Measurements from ENCODE around the gene HOXB7.

The HOXB7 gene

DNA sequence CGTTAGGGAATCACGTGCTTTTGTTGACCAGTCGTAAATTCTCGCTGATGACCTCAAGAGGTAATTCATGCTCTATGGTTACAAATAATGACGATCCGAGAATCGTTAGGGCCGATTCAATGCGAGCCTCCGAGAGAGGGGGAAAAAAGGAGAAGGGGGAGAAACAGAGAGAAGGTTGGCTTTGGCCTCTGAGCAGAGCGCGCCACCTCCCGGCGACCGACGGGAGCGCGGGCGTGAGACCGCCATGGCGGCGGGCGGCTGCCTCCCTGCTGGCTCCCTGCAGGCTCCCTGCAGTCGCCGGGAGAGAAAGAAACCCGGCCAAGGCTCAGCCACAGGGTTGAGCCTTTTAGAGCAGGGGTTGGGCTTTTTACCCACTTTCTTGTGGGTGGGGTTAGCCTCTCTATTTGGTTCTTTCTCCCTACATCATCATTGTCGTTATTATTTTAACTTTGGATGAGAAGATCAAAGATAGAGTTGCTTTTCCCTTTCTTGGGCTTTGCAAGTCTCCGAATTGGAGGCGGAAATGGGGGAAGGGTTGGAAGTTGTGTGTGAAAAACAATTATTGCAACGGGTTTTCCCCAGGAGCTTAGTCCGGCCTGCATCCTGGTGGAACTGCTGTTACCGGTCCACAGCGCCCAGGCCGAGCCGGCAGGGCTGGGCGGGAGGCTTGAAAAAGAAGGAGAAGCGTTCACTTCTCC is 16.8 kb downstream of the HOXB7 start:
- no peak for DNase-seq

DNA sequence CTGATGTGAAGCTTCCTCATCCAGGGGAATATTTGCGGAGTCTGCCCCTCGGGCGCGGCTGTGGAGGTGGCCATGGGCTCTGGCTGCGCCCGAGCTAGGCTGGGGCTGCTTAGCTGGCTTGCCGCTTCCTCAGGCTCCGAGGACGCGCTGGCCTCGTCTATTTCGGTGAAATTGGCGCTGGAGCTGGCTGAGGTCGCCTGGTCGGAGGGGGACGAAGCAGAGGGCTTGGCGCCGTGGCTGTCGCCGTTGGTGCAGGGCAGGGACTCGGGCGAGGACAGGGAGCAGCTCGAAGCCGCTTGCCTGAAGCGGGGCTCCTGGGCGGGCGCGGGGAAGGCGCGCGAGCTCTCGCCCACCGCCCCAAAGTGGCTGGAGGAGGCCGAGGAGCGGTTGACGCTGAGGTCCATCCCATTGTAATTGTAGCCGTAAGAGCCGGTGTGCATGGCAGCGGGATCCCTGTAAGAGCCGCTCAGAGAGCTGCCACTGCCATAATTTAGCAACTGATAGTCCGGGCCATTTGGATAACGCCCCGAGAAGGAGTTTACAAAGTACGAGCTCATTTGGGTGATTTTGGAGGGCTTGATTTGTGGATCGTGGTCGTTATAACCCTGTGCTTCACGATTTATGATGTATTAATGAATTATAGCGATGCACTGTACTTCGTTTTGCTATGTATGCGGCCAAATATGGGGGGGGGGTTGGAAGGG is 17.5 kb downstream of the HOXB7 start, which contains the start of gene HOXB5:
HOXB5 (minus strand) TSS at position 654 of the 704 bp plus-strand sequence; CDS start at position 557, 97 bp downstream.
- no peak for DNase-seq

DNA sequence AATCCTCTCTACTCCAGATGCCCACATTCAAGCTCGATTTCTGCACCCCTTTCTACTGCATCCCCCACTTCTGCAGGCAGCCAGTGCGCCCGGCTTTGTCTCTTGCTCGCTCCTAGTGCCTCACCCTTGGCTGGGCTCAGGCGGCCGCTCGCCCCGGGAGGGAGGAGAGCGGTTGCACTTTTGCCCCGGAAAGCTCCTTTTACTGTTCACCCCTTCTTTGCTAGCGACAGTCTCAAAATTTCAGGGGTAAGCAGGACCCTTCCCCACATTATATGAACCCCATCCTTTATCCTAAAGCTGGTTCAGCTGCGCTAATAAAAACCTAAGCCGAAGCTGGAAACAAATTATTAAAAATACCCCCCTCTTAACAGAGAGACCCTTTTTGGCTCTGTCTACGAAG is 18.2 kb downstream of the HOXB7 start:
- DNase-seq, result no peak

DNA sequence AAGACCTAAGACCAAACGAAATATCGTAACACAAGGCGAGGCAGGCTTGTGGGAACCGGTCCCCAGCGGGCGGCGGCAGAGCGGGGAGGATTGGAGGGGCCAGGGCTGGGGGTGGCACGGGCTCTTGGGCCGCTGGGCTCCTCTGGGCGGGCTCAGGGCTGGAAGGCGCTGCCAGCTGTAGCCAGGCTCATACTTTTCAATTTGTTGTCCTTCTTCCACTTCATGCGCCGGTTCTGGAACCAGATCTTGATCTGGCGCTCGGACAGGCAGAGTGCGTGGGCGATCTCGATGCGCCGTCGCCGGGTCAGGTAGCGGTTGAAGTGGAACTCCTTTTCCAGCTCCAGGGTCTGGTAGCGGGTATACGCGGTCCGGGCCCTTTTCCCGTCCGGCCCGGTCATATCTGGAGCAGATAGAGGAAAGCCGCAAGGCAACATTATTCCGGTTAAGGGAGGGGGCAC is 18.7 kb downstream of the HOXB7 start:
- DNase-seq, result no peak

DNA sequence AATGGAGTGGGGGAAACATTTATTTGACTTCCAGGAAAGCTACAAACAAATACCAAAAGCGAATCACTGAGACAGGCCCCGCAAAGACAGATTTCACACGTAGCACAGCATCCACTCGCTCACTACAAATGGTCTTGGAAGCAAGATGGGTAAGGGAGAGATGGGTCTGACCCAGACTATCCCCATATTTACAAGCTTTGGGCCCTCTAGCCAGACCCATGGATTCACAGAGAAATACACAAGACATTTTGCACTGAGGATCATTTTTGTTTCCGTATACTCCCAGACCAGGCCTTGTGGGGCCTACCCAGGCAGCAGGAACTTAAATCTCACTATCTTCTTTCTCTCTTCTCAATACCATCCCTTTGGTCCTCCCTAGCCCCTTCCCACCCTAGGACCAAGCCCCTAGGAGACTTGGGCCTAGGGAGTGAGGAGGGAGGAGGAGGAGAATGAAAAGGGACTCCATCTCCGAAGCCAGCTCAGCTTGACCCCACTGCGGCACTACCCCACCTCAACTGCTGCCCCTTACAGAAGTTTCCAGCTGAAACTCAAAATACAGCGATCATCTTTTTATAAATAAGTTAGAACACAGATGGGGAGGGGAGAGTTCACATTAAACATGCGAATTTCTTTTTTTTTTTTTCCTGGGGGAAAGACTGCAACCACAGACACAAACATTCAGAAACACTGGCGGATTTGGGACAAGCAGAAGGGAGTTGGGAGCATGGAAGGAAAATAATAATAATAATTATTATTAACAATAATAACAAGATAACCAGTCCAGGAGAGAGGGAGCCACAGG is 19.4 kb downstream of the HOXB7 start:
- no peak for DNase-seq

DNA sequence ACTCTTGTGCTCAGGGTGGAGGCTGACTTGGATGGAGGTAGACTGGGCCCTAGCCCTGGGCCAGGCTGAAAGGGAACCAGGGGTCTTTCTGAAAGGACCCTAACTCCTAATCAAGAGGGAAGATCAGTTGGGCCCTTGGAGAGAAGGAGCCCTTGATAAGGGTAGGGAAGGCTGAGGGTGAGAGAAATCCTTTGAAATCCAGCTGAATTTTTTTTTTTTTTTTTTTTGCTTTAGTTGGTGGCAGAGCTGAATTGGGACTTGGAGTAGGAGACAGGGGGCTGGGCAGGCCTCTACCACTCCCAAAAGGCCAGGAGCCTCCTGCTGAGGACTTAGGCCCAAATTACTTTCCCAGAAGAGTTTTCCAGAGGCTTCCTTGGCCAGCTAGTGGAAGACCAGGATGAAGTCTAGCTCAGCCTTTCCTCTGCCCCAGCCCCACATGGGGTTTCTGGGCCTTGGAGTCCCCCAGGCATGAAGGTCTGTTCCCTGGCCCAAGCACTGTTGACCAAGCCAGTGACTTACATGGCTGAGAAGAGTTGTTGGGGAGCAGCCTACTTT is 20.1 kb downstream of the HOXB7 start:
- no peak for DNase-seq

DNA sequence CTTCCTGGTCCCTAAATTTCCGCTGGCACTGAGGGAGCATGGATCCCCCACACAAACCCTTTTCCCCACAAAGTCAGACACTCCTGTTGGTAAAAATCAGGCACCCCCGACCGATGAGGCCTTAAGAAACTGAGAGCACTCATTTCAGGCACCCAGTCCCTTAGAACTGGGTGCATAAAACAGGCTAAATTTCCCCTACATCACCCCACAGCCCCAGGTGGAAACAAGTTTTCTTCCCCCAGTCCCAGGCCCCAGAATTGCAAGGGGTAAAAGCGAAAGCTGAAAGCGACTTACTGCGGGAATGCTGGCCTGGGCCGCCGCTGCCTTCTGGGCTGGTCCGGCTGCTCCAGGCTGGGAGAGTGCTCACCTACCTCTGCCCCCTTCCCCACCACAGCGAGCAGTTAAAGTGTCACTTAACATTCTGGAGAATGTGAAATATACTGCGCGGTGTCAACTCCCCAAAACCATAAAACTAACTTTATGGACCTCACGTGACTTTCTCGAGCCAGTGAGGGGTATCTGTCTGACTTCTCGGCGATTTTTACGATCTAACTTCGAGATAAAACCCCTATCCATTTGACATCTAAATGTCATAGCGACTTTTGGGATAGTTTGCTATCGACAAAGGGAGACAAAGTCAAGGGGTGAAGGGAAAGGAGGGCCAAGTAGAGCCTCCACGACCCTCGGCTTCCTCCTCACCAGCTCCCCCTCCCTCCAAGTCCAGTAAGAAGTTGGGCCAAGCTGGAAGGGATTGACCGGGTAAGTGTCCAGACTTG is 20.8 kb downstream of the HOXB7 start, which contains the start of gene HOXB3:
HOXB3 (minus strand) TSS at position 411 of the 776 bp plus-strand sequence. CDS start 37,767 bp downstream, outside the sequence.
- DNase-seq, result no peak

DNA sequence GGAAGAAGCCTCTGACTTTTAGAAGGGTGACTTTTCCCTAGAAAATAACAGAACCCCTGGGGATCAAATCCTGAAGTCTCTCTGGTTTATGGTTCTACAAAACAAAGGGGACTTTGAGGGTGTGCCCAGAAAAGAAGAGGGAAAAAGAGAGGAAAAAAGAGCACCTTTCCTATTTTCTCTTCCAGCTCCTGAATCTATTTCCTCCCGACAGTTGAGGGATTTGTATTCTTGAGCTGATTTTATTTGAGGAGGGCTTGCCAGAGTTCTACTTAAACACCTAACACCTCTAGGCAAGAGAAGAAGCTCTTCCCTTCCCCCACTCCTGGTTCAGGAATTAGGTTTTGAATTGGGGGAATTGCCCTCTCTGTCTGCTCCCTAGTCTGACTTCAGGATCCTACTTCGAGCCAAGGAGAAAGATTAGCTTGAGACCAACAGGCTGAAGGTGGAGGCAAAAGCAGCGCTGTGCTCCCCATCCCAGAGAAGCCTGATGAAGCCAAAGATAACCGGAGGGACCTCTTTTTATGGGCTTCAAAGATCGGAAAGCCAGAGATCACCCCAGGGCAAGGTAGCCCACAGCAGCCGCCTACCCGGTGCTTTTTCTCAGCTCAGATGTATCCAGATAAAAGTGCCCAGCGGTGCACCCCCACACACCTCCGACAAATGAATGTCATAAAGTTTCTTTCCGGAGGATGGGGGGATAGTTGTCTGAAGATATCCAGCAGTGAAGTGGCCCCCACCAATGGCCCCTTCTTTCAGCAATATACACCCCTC is 21.6 kb downstream of the HOXB7 start:
- DNase-seq, result no peak

DNA sequence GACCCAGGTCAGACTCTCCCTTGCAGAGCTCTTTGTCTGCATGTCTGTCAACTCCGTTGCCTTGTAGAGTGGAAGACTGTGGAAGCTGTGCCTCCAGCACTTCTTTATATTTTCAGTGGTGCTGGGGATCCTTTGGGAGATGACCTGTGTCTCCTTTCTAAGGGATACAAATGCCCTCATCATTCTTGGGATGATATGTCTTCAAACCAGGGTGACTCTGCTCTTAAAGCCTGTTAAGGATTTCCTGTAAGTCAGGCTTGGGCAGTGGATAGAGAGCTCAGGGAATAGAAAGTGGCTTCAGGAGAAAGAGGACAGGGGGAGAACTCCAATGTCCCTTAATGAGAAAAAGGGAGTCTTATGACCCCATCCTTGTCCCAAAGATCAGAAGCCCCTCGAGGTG is 22.3 kb downstream of the HOXB7 start:
- no peak for DNase-seq

DNA sequence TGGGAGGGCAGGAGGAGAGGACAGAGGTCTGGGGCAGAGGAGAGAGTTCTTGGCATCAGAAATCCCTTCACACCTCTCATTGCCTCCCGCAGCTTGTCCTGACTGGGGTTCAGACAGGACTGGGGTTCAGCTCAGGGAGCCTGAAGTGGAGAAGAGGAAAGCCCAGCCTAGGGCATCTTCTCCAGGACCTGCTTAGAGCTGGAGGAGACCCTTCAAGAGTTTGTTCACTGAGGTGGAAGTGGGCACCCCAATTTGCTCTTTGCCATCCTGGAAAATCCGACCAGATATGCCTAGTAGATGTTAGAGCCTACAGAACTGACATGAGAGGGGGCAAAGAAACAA is 22.8 kb downstream of the HOXB7 start:
- no peak for DNase-seq

DNA sequence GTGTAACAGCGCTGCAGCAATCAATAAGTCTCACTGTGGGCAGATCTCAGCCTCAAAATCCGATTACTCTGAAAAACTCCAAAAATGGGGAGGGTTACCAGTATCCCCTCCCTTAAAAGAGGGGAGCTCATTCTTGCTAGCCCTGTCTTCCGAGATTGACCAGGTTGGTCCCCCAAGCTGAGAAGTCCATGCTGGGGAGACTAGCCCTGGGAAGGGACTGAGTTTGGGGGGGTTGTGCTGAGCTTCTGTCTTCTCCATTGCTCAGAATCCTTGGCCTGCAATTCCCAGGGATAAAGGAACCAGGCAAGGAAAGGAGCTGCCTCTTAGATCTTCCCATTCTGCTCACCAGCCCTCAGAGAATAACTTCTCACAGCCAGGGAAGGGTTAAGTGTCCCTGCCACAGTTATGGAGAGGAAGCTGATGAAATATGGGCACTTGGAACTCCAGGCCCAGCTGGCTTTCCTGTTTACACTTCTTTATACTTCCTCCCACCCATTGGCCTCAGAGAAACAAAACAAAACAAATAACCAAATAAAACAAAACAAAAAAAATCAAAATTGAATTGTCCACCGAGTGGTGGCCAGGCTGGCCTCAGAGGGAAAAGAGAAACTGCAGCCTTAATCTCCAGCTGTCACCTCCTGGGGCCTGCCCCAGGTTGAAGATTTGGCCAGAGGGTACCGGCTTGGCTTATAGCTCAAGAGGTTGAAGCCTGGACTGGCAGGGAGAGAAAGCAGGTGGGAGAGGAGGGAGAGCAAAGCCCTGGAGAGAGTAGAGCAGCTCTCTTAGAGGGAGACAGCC is 23.3 kb downstream of the HOXB7 start:
- DNase-seq, result no peak

DNA sequence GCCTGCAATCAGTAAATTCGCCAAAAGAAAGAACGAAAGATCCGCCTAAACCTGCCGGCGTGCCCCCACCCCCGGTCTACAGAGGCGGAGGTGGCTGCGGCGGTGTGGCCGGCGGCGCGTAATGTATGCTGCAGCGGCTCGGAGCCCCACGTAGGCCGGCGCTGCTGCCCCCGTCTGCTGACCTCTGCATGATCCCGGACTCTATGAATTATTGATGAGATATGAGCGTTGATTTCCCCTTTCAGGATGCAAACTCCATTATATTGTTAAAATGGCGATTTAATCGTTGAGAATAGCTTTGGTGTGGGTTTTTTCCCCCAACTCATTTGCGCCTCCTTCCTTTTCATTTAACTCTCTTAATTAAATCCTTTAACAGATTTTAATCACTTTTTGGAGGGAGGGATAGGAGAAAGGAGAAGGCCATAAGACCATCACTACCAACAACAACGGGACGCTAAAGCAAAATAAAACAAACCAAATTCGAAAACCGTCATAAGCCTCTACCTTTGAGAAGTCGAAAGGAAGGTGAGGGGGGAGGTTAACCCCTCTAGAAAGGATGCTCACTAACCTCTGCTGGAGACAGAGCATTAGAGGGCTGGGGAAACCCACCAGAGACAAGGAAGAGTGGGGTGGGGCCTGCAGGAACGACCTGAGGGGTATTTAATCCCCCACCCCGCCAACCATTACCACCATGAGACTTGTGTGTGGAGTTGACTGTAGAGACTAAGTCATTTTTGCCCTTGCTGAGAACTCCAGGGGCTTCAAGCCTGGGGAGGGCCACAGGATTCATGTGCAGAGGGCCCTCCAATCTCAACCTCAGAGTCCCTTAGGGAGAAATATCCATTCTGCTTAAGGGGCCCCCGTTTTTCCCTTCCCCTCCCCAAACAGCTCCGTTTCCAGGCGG is 24.2 kb downstream of the HOXB7 start:
- no peak for DNase-seq

DNA sequence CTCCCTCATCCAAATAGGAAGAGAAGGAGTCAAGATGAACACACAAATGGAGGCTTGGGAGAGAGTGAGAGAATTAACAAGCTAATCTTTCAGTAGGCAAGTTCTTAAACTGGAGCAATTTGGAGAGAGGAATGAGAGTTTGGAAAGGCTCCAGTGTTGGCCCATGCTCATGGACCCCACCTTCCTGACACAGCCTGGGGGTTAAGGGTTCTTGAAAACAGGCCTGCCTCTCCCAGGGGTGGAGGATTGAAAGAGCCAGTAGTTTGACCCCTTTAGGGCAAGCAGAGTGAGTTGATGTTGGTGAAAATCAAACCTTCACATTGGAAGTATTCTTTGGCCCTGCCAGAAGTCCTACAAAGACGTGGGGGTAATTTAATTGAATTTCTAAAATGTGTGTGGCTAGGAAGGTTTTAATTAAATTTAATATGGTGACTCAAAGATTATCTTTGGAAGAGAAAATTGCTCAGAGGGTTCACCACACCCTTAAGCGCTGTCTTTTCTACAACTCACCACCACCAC is 26.5 kb downstream of the HOXB7 start:
- no peak for DNase-seq

DNA sequence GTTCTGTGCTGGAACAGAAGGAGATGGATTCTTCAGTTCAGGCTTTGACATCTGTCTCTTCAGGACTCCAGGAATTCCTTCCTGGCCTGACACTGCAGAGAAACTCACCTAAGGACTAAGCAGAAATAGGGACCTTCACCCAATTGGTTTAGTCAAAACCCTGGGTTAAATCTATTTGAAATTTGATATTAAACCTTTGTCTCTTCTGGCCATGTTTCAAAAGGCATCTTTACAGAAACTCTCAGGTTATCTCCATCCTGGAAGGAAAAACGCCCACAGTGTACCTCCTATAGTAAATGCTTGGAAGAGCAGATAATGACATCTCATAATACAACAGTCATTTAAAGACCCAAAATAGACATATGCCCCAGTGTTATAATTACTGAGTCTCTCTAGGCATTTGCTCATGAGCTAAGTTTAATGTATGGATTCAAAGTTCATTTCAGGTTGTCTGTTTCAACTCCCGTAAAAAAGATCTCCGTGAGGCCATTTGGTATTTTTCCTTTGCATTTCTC is 27.1 kb downstream of the HOXB7 start:
- no peak for DNase-seq

DNA sequence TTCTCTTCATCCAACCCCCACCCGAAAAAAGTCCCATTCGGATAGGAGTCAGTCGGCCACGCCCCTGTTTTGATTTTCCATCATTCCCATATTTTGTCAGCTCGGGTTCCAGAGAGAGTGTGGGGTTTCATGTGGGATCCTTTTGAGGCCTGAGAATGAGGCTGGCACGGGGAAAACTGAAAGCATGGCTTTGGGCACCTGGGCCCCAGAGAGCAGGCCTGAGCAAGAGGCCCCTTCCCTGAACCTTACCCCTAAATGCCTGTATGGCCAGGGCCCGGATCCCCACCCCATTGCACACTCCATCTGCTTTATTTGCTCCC is 28.1 kb downstream of the HOXB7 start:
- no peak for DNase-seq

DNA sequence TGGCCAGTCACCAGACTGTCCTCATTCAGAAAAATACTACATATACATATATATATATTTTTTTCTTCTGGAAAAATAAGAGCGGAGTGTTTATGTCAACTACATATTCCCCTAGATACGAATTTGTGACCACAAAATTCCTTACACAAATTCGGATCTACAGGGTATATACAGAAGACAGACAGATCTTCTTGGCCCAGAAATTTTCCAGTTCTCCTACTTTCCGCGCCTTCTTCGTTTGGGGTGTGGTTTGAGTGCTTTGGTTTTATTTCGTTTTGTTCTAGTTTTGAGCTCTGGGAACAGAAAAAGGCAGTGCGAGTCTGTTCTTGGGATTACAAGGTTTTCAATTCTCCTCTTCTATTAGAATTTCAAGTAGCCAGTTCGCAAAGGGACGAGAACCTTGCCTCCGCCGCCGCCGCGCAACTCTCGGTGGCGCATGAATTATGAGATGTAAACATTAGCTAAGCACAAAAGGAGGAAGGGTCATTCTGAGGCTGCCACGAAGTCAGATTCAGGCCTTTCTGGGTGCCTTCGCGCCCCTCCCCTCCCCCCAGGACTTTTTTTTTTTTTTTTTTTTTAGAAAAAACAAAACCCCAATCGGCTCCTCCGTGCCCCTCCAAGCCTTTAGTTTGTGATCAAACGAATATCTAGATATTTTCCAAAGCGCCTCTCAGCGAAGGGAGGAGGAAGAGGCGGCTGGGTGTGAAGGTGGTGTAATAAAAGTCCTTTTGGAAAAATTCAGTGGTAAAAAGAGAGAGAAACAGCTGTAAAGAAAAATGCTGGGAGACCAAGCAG is 30.9 kb downstream of the HOXB7 start:
- no peak for DNase-seq

DNA sequence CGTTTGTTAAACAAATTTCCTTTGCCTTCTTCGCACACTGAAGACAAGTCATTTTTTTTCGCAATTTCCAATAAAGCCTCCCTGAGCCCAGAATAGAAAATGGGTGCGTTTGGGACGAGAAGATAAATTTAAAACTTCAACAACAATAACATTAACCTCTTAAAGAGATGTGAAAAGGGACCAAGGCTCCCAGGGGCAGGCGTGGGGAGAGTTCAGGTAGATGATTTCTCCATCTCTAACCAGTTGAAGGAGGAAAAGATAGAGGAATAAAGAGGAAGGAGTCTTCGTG is 31.4 kb downstream of the HOXB7 start:
- no peak for DNase-seq

DNA sequence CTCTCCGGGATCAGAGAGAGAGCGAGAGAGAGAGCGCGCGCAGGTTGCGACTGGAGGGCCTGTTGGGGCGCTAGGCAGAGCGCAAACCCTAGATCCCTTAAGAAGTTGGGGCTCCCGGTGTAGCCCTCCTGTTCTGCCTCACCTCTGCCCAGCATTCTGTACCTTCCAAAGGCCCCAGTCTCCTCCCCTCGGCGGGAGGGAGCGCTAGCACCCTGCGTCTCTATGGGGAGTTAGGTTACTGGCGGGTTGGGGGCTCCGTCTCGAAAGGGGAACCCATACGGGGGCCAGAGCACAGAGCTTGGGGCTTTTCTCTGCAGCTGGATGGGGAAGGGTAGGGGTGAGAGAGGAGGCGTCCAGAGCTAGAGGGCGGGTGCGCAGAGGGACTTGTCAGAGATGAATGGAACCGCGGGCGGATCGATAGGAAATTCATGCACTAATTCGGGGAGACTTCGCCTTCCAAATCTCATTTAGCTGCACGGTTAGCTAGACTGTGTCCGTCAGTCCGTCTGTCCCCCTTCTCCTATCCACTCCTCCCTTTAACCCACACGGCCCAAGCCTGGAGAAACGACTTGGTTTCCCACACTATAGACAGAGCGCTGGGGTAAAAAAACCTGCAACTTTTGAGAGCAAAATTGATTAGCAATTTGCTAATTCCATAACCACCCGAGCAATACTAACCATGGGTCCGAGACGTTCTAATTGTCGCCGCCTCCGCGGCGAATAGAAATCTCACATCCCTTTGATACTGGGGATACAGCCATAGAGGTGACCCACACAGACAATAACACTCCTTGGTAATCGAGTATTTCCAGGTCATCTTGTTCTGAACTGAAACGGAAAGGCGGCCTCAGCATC is 32.0 kb downstream of the HOXB7 start:
- DNase-seq, result no peak

Measured in GOT3 (cell line).